Glutamatergic neuron (in vitro differentiated cells): ENCODE results near the gene SPATA9. TPM values are rescaled to one million over a fixed set of nuclear protein-coding genes. Genes with fewer than 3 reads are reported as not detected.

Experiments used
- DNase-seq: peaks from one replicate; pipeline ENCODE4 v3.0.0; 2022
- H3K27ac Mint-ChIP-seq: one replicate; pipeline ENCODE4 v1.8.0; 2020; ENCODE audit warnings: mild to moderate bottlenecking, mixed read lengths, inconsistent platforms; ENCODE audit not compliant: unreplicated experiment
- H3K27me3 Mint-ChIP-seq: one replicate; pipeline ENCODE4 v1.8.0; 2020; ENCODE audit warnings: mild to moderate bottlenecking, moderate library complexity, mixed read lengths, inconsistent platforms; ENCODE audit not compliant: unreplicated experiment
- H3K36me3 Mint-ChIP-seq: one replicate; pipeline ENCODE4 v1.8.0; 2020; ENCODE audit warnings: mild to moderate bottlenecking, mixed read lengths, inconsistent platforms; ENCODE audit not compliant: unreplicated experiment
- H3K4me1 Mint-ChIP-seq: one replicate; pipeline ENCODE4 v1.8.0; 2020; ENCODE audit warnings: mild to moderate bottlenecking, low read depth, mixed read lengths, inconsistent platforms; ENCODE audit not compliant: unreplicated experiment
- H3K4me3 Mint-ChIP-seq: one replicate; pipeline ENCODE4 v1.8.0; 2020; ENCODE audit warnings: mild to moderate bottlenecking, mixed read lengths, inconsistent platforms; ENCODE audit not compliant: unreplicated experiment
- H3K9me3 Mint-ChIP-seq: one replicate; pipeline ENCODE4 v1.8.0; 2020; ENCODE audit warnings: mild to moderate bottlenecking, moderate library complexity, mixed read lengths, inconsistent platforms; ENCODE audit not compliant: unreplicated experiment
- CTCF ChIP-seq: fragments of 200-600 bp; sonication (generic); IDR thresholded peaks from one replicate; pipeline ENCODE4 v1.5.0; 2021; ENCODE audit not compliant: partially characterized antibody, unreplicated experiment
- total RNA-seq: library from RNA; stranded (reverse); fragmentation: NEBNext Ultra II Directional; extraction: Animal tissue kit (Norgen Biotek cat#: 25700); gene quantifications from one replicate; pipeline ENCODE4 v1.2.1, GENCODE V29; 2021; ENCODE audit not compliant: unreplicated experiment

Gene SPATA9
- total RNA-seq, 1 donor from 2014 or later = not detected

DNA sequence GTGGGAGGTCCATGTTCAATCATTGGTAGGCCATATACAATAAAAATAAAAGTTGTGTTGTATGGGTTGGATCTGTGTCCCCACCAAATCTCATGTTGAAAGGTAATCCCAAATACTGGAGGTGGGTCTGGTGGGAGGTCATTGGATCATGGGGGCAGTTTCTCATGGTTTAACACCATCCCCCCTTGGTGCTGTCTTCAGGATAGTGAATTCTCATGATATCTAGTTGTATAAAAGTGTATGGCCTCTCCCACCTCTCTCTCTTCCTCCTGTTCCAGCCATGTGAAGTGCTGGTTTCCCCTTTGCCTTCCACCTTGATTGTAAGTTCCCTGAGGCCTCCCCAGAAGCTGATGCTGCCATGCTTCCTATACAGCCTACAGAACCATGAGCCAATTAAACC, 15.1 kb downstream of the SPATA9 start:
- no peak for TF ChIP-seq CTCF
- peaks cover 2% of the 10 kb centered on the region for H3K4me1 Mint-ChIP-seq
- no peak overlapping the region for H3K4me3 Mint-ChIP-seq
- H3K27me3 Mint-ChIP-seq = no peaks in the 10 kb centered on the region
- H3K27ac Mint-ChIP-seq = no peak overlapping the region
- no peak for DNase-seq
- H3K9me3 Mint-ChIP-seq = peaks cover 2% of the 10 kb centered on the region
- H3K36me3 Mint-ChIP-seq = no peaks in the 10 kb centered on the region

DNA sequence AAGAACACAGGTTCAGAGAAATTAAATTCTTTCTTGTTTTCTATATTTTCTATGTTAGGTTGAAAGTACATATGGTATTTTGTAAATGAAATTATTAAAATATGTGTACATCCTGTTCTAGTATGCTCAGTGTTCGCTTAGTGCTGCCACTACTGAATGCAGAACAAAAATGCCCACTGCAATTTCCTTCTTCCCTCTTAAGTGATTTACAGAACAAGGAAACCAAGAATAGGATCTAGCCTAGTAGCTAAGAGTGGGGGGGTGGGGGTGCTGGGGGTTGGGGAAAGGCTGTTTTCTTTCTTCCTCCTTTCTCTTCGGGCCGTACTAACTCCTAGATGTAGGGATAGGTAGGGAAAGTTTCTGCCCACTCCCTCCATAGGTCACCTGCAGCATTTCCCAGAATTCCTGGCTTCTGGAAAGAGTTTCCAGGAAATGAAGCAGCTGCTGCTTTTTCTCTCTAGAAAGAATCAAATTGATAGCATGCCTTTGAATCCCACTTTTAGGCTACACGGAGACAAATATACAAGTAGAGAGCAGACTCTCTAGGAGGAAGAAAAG, 15.7 kb downstream of the SPATA9 start:
- Mint-ChIP-seq H3K9me3 (peaks cover 2% of the 10 kb centered on the region), H3K4me1 (no peaks in the 10 kb centered on the region), H3K36me3 (no peaks in the 10 kb centered on the region), H3K27ac (no peak overlapping the region), H3K27me3 (no peaks in the 10 kb centered on the region), H3K4me3 (no peak overlapping the region)
- no peak for TF ChIP-seq CTCF
- no peak for DNase-seq

- Mint-ChIP-seq H3K9me3 (peaks cover 2% of the 10 kb centered on the region), H3K4me1 (no peaks in the 10 kb centered on the region), H3K4me3 (no peak overlapping the region), H3K27ac (no peak overlapping the region), H3K36me3 (no peaks in the 10 kb centered on the region), H3K27me3 (no peaks in the 10 kb centered on the region)
- peak; percentile 78 for TF ChIP-seq CTCF
- no peak for DNase-seq
These were observed 18.5 kb downstream of the SPATA9 start for GRCh38 chr5:95664204-95664786.

GRCh38 chr5:95662946-95663345, 19.8 kb downstream of the SPATA9 start:
- Mint-ChIP-seq H3K27me3 (no peaks in the 10 kb centered on the region), H3K27ac (no peak overlapping the region), H3K4me3 (no peak overlapping the region), H3K4me1 (no peaks in the 10 kb centered on the region), H3K9me3 (peaks cover 2% of the 10 kb centered on the region), H3K36me3 (no peaks in the 10 kb centered on the region)
- no peak for TF ChIP-seq CTCF
- DNase-seq = no peak

GRCh38 chr5:95660060-95660459, 22.7 kb downstream of the SPATA9 start:
- Mint-ChIP-seq H3K9me3 (no peaks in the 10 kb centered on the region), H3K4me3 (no peak overlapping the region), H3K27ac (no peak overlapping the region), H3K36me3 (no peaks in the 10 kb centered on the region), H3K27me3 (no peaks in the 10 kb centered on the region), H3K4me1 (no peaks in the 10 kb centered on the region)
- no peak for TF ChIP-seq CTCF
- no peak for DNase-seq
